Natural killer cell (primary cell): Measurements from ENCODE around the gene USP38. TPM values are rescaled to one million over a fixed set of nuclear protein-coding genes. Genes with fewer than 3 reads are reported as not detected.

Experiments
- ATAC-seq, 3 donors: fragments of 150-1000 bp in 2 of 3; fragments of 200-7000 bp in 1 of 3; cut with Tn5 transposase; 1 replicate in 1 of 3; 2 replicates in 2 of 3; pipeline ENCODE4 v1.10.0; 2021; ENCODE audit warnings: mild to moderate bottlenecking in 2 of 3, moderate library complexity in 2 of 3
- DNase-seq, 2 donors: peaks; one replicate each; pipeline versions ENCODE4 v3.0.0 to v3.0.0-alpha.2; 2013 to 2021; ENCODE audit warnings: mixed read lengths in 1 of 2
- H3K27ac ChIP-seq: one replicate; pipeline ENCODE4 v1.5.1; 2013; ENCODE audit warnings: mild to moderate bottlenecking, low read length
- H3K27me3 ChIP-seq: one replicate; pipeline ENCODE4 v1.6.1; 2013; ENCODE audit warnings: low read length; ENCODE audit not compliant: control insufficient read depth, insufficient read depth
- H3K36me3 ChIP-seq: one replicate; pipeline ENCODE4 v1.6.1; 2013; ENCODE audit warnings: low read length; ENCODE audit not compliant: control insufficient read depth, insufficient read depth
- H3K4me1 ChIP-seq: one replicate; pipeline ENCODE4 v1.6.1; 2013; ENCODE audit warnings: low read length; ENCODE audit not compliant: control insufficient read depth, insufficient read depth
- H3K4me3 ChIP-seq: one replicate; pipeline ENCODE4 v1.5.1; 2013; ENCODE audit warnings: low read length
- H3K9me3 ChIP-seq: one replicate; pipeline ENCODE4 v1.6.1; 2013; ENCODE audit warnings: low read length; ENCODE audit not compliant: control insufficient read depth, insufficient read depth
- H3K27ac Mint-ChIP-seq, 2 donors: one replicate each; pipeline ENCODE4 v1.8.0; 2022; ENCODE audit warnings: mild to moderate bottlenecking in 2 of 2, mixed read lengths in 2 of 2, moderate library complexity in 1 of 2
- H3K27me3 Mint-ChIP-seq, 2 donors: one replicate each; pipeline ENCODE4 v1.8.0; 2022; ENCODE audit warnings: low read depth in 2 of 2, mixed read lengths in 2 of 2
- H3K36me3 Mint-ChIP-seq: one replicate; pipeline ENCODE4 v1.8.0; 2022; ENCODE audit warnings: mixed read lengths
- H3K4me1 Mint-ChIP-seq, 2 donors: one replicate each; pipeline ENCODE4 v1.8.0; 2022; ENCODE audit warnings: mixed read lengths in 2 of 2
- H3K4me3 Mint-ChIP-seq: one replicate; pipeline ENCODE4 v1.8.0; 2022; ENCODE audit warnings: mild to moderate bottlenecking, moderate library complexity, mixed read lengths
- H3K9me3 Mint-ChIP-seq, 2 donors: one replicate each; pipeline ENCODE4 v1.8.0; 2022; ENCODE audit warnings: mixed read lengths in 2 of 2
- CTCF ChIP-seq: fragments of 200-600 bp; IDR thresholded peaks from one replicate; pipeline ENCODE4 v1.8.0; 2022; ENCODE audit warnings: antibody characterized with exemption
- WGBS: methylation state at CpG from one replicate; pipeline ENCODE4 v1.1.7; 2013; ENCODE audit warnings: missing lambda C conversion rate; ENCODE audit not compliant: insufficient coverage; 5-methylcytosine and 5-hydroxymethylcytosine counted together
- intact Hi-C: fragments of 100-400 bp; cut with micrococcal nuclease; formaldehyde crosslinking; loops from one replicate; pipeline ENCODE4 v1.14.2; 2022
- total RNA-seq, 4 donors: library from RNA; stranded (reverse); fragments of 120-200 nt in 1 of 4; gene quantifications; one replicate each; pipeline versions ENCODE4 v1.2.3 to v1.2.4, GENCODE V29; 2013 to 2022

The USP38 gene
- total RNA-seq, 3 donors from 2014 or later (not counting 1 experiment from before 2014, with no cell fraction given): 35.6 to 39.5 (median 36.7) TPM

- Mint-ChIP-seq H3K36me3 (no peaks in the 10 kb centered on the region), H3K27ac (peak overlapping the region; percentile 96 to 99), H3K4me1 (peaks cover 62 to 63% of the 10 kb centered on the region in 2 donors), H3K9me3 (no peaks in the 10 kb centered on the region), H3K4me3 (peak overlapping the region; percentile 99), H3K27me3 (no peaks in the 10 kb centered on the region)
- no peak for DNase-seq
- Histone ChIP-seq H3K27me3 (no peaks in the 10 kb centered on the region), H3K4me3 (peak overlapping the region; percentile 62), H3K9me3 (no peaks in the 10 kb centered on the region), H3K27ac (peak overlapping the region; percentile 84), H3K36me3 (peaks cover 10% of the 10 kb centered on the region), H3K4me1 (peaks cover 8% of the 10 kb centered on the region)
- under 1% methylated on average over 50 of the region's 50 CpGs for WGBS
- intact Hi-C loops: loop anchor here (2.0 to 10.0 kb wide), 2 partner anchors 1913 to 1961 kb away; partner anchors contain the start of genes ABCE1, ANAPC10 and ZNF330
- TF ChIP-seq CTCF: no peak
- ATAC-seq: peak; percentile 13 to 22 (median 14)
Measured at GRCh38 chr4:143185253-143186107, 763 bp downstream of the USP38 start.

GRCh38 chr4:143186212-143186611, 1.5 kb downstream of the USP38 start:
- WGBS: 9% methylated on average over 5 of the region's 6 CpGs
- Mint-ChIP-seq H3K4me1 (peaks cover 68 to 69% of the 10 kb centered on the region in 2 donors), H3K4me3 (peak overlapping the region; percentile 99), H3K36me3 (no peaks in the 10 kb centered on the region), H3K27me3 (no peaks in the 10 kb centered on the region), H3K27ac (peak overlapping the region; percentile 96 to 99), H3K9me3 (no peaks in the 10 kb centered on the region)
- H3K27ac ChIP-seq: peak overlapping the region; percentile 41
- H3K4me1 ChIP-seq: peaks cover 8% of the 10 kb centered on the region
- intact Hi-C loops: loop anchor here (10.0 kb wide), 1 partner anchor 1961 kb away; the partner anchor contains the start of gene ZNF330
- DNase-seq: no peak
- ATAC-seq: no peak
- no peak for TF ChIP-seq CTCF
- H3K27me3 ChIP-seq: no peaks in the 10 kb centered on the region
- H3K4me3 ChIP-seq: peak overlapping the region; percentile 62
- H3K9me3 ChIP-seq: no peaks in the 10 kb centered on the region
- peaks cover 18% of the 10 kb centered on the region for H3K36me3 ChIP-seq

GRCh38 chr4:143186649-143187048, 1.9 kb downstream of the USP38 start:
- Histone ChIP-seq H3K27ac (peak overlapping the region; percentile 61), H3K4me3 (peak overlapping the region; percentile 62), H3K36me3 (peaks cover 22% of the 10 kb centered on the region), H3K4me1 (peaks cover 8% of the 10 kb centered on the region), H3K9me3 (no peaks in the 10 kb centered on the region), H3K27me3 (no peaks in the 10 kb centered on the region)
- peaks cover 68 to 69% of the 10 kb centered on the region in 2 donors for H3K4me1 Mint-ChIP-seq
- H3K27me3 Mint-ChIP-seq: no peaks in the 10 kb centered on the region
- under 1% methylated on average over 6 of the region's 7 CpGs for WGBS
- DNase-seq (peak in 1 of 2 donors; percentile 43), ATAC-seq (no peak)
- TF ChIP-seq CTCF: no peak
- intact Hi-C loops: loop anchor here (10.0 kb wide), 1 partner anchor 1962 kb away; the partner anchor contains the start of gene ZNF330
- no peaks in the 10 kb centered on the region for H3K36me3 Mint-ChIP-seq
- H3K4me3 Mint-ChIP-seq: peak overlapping the region; percentile 99
- no peaks in the 10 kb centered on the region for H3K9me3 Mint-ChIP-seq
- H3K27ac Mint-ChIP-seq: peak overlapping the region; percentile 96 to 99
